ENCODE results near the gene ZDHHC4. TPM values are rescaled to one million over a fixed set of nuclear protein-coding genes. Genes with fewer than 3 reads are reported as not detected.
"Not testable (repeated sequence)": the region's sequence is repeated elsewhere in the genome, so short reads cannot be mapped to it uniquely, and the experiment has no call there.

The ZDHHC4 gene
- total RNA-seq, 4 donors from 2014 or later, result 29.6 to 52.0 (median 44.8) TPM

DNA sequence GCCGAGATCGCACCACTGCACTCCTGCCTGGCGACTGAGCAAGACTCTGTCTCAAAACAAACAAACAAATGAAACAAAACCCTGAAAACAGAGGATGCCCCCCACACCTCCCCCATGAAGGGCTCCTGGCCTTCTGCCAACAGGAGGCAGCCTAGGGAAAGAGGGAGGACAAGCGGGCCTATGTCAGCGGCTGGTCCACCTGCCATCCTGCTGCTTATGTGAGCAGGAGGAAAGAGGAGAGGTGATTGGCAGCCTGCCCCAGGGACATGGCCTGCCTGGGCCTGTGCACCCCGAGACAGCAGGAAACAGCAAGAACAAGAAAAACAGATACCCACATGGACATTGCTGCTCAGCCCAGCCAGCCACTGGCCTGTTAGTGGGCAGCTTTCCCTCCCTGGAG, 50.8 kb downstream of the ZDHHC4 start:
- no peak overlapping the region for H3K27ac ChIP-seq
- H3K27me3 ChIP-seq, result no peaks in the 10 kb centered on the region
- DNase-seq, result no peak
- no peak overlapping the region for H3K4me3 ChIP-seq
- H3K9me3 ChIP-seq, result no peaks in the 10 kb centered on the region
- no peaks in the 10 kb centered on the region for H3K36me3 ChIP-seq
- H3K4me1 ChIP-seq, result peaks cover 0 to 9% (median 4%) of the 10 kb centered on the region in 4 donors
- no peak for TF ChIP-seq POLR2A (IDR thresholded peaks at IDR 0.05)
- TF ChIP-seq, protein P1, sequence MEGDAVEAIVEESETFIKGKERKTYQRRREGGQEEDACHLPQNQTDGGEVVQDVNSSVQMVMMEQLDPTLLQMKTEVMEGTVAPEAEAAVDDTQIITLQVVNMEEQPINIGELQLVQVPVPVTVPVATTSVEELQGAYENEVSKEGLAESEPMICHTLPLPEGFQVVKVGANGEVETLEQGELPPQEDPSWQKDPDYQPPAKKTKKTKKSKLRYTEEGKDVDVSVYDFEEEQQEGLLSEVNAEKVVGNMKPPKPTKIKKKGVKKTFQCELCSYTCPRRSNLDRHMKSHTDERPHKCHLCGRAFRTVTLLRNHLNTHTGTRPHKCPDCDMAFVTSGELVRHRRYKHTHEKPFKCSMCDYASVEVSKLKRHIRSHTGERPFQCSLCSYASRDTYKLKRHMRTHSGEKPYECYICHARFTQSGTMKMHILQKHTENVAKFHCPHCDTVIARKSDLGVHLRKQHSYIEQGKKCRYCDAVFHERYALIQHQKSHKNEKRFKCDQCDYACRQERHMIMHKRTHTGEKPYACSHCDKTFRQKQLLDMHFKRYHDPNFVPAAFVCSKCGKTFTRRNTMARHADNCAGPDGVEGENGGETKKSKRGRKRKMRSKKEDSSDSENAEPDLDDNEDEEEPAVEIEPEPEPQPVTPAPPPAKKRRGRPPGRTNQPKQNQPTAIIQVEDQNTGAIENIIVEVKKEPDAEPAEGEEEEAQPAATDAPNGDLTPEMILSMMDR (IDR thresholded peaks at IDR 0.05), result no peak

DNA sequence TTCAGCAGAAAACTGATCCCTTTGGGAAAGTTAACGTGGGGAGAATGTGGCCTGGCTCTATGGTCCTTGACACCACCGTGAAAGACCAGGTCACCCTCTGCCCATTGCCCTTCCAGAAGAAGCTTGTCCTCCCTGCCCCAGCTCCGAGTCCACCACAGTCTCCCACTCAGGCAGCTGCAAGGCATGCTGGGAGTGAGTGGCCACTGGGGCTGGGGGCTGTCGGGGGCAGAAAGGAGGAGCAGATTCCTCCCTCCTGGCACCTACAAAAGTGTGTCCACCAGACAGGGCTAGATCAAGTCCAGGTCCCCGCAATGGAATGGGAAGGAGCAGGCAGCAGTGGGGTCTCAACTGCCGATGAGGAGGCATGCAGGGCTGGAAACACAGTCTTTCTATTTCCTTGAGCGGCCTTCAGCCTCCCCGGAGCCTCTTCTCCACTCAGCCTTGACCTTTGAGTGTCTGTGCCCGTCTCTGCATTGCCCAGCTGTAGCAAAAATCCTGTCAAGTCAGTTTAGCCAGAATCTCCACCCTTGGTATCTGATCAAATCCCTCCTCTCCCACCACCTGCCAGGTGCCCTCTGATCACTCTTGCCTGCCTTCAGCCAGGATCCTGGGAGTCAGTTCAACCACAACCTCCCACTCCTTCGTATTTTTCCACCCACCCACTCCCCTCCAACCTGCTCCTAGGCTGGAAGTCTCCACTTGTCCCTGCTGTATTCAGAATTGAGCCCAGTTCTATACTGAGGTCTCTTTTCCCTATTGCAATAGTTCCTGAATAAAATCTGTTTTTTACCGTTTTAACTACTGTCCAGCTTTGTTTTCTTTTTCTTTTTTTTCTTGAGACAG, 53.0 kb downstream of the ZDHHC4 start:
- H3K9me3 ChIP-seq, result no peaks in the 10 kb centered on the region
- no peaks in the 10 kb centered on the region for H3K27me3 ChIP-seq
- no peaks in the 10 kb centered on the region for H3K4me1 ChIP-seq
- H3K4me3 ChIP-seq, result no peak overlapping the region
- H3K27ac ChIP-seq, result no peak overlapping the region
- TF ChIP-seq, protein P1 (IDR thresholded peaks at IDR 0.05), result no peak
- no peak for TF ChIP-seq POLR2A (IDR thresholded peaks at IDR 0.05)
- DNase-seq, result no peak
- no peaks in the 10 kb centered on the region for H3K36me3 ChIP-seq

DNA sequence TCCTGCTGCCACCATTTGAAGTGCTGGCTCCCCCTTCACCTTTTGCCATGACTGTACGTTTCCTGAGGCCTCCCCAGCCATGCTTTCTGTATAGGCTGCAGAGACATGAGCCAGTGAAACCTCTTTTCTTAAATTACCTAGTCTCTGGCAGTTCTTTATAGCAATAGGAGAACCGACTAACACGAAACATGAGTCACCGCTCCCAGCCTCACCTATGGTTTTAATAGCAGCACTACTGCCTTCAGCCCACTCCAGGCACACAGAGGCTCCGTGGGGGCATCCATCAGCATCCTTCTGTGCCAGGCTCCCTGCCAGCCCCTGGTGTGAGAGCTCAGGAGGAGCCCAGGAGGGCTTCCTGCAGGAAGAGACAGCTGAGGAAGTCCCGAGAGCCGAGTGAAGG, 54.4 kb downstream of the ZDHHC4 start:
- Histone ChIP-seq H3K9me3 (no peaks in the 10 kb centered on the region), H3K4me1 (peaks cover 0 to 8% (median 2%) of the 10 kb centered on the region in 4 donors), H3K4me3 (no peak overlapping the region), H3K36me3 (no peaks in the 10 kb centered on the region), H3K27me3 (no peaks in the 10 kb centered on the region), H3K27ac (no peak overlapping the region)
- no peak for TF ChIP-seq POLR2A (IDR thresholded peaks at IDR 0.05)
- no peak for DNase-seq

DNA sequence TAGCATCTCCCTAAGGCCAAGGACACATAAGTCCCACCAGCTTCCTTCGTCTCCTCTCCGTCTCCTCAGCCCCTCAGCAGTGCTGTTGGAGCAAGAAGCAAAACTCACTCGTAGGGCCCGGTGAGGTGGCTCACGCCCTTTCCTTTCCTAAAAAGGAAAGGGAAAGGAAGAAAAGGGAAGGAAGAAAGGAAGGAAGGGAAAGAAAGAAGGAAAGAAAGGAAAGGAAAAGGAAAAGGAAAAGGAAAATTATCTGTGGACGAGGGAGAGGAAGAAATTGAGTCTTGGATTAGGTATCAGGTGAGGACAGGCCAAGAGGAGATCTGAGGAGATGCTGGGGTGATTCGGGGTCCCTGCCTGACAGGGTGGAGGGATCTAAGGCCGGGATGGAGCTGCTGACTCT, 56.8 kb downstream of the ZDHHC4 start:
- TF ChIP-seq, protein P1 (IDR thresholded peaks at IDR 0.05), result no peak
- TF ChIP-seq POLR2A (IDR thresholded peaks at IDR 0.05), result no peak
- H3K36me3 ChIP-seq, result no peaks in the 10 kb centered on the region
- peaks cover 0 to 22% (median 11%) of the 10 kb centered on the region in 4 donors for H3K4me1 ChIP-seq
- H3K4me3 ChIP-seq, result no peak overlapping the region
- no peak for DNase-seq
- H3K27me3 ChIP-seq, result no peaks in the 10 kb centered on the region
- H3K27ac ChIP-seq, result no peak overlapping the region
- H3K9me3 ChIP-seq, result no peaks in the 10 kb centered on the region

DNA sequence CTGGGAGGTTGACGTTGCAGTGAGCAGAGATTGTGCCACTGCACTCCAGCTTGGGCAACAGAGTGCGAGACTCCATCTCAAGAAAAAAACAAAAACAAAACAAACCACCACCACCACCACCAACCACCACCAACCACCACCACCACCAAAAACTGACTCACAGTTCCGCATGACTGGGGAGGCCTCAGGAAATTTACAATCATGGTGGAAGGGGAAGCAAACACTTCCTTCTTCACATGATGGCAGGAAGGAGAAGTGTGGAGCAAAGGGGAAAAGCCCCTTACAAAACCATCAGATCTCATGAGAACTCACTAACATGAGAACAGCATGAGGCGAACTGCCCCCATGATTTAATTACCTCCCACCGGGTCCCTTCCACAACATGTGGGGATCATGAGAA, 57.7 kb downstream of the ZDHHC4 start:
- not testable (repeated sequence) for DNase-seq, H3K4me3 ChIP-seq, H3K36me3 ChIP-seq, H3K9me3 ChIP-seq, H3K27ac ChIP-seq, H3K27me3 ChIP-seq
- H3K4me1 ChIP-seq, result peaks cover 0 to 22% (median 11%) of the 10 kb centered on the region in 4 donors

DNA sequence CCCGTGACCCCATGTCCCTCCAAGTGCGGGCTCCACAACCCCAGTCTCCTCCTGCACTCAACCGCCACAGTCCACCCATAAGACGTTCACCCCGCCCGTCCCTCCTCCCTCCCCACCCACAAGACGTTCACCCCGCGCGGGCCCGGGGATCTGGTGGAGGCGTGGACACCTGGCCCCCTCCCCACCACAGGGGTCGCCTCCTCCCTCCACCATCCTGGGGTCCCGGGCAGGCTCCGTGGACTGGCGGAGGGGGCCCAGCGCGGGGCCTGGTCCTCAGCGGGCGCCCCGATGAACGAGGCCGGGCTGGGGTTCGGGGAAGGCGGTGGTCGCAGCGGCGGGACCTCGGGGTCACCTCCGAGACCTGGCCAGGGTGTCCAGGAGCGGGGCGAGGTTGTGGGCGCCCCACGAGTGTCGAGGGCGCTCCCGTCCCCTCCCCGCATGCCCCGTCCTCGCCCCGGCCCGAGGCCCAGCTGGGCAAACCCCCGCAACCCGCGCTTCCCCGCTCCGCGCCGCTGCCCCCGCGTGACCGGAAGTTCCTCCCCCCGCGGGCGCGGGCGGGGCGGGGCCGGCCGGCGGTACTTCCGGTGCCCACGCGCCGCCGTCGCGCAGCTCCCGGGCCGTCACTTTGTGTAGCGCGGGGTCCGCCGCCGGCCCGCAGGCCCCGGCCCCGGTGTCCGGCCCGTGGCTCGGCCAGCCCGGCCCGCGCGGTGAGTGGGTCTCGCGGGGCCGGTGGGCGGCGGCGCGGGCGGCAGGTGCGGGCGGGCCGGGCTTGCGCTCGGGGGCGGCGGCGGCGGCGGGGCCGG, 59.7 kb downstream of the ZDHHC4 start, which contains the start of gene ZNF316:
Gene ZNF316, plus strand, starts transcription at position 578 of the 803 bp plus-strand sequence. CDS start 5,092 bp downstream, outside the sequence.
- Histone ChIP-seq H3K27ac (peak within 1 kb of the TSS; percentile 54 to 86 (median 86)), H3K27me3 (no peaks in the 10 kb centered on the region), H3K4me1 (peaks cover 0 to 22% (median 11%) of the 10 kb centered on the region in 4 donors), H3K9me3 (no peaks in the 10 kb centered on the region), H3K36me3 (peaks cover 0 to 17% (median 0%) of the 10 kb centered on the region in 3 donors), H3K4me3 (peak within 1 kb of the TSS; percentile 67 to 99 (median 94))
- TF ChIP-seq, protein P1 (IDR thresholded peaks at IDR 0.05), result no peak
- peak; percentile 38 to 63 for TF ChIP-seq POLR2A (IDR thresholded peaks at IDR 0.05)
- peak; percentile 31 to 79 (median 72) for DNase-seq

All from Peyer's patch (tissue), 4 donors.